ENCODE measurements around the gene TSHR.

DNA sequence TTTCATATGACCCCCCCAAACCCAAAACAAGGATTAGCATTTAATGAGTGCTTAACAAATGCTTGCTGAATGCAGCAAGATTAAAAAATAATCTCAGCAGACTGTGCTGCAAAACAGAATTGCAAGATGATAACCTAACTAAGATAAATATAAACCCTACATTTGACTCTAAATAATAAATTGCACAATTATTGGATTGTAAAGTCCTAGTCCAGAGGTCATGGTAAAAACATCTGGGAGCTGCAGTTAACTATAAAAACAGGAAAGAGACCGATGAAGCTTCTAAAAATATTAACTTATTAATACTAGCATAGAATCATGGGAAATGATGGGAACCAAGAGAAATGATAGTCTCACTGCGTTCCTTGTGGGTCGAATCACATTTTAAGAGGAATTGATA is 37.2 kb downstream of the TSHR start:
- no peak for TF ChIP-seq CTCF (IDR thresholded peaks at IDR 0.05)
- TF ChIP-seq POLR2A (IDR thresholded peaks at IDR 0.05) = no peak
- no peak for TF ChIP-seq POLR2AphosphoS5 (IDR thresholded peaks at IDR 0.05)

Measured in sigmoid colon (tissue), 4 donors.